Naive thymus-derived CD4-positive, alpha-beta T cell (primary cell): Measurements from ENCODE around the gene LRCOL1. TPM values are rescaled to one million over a fixed set of nuclear protein-coding genes. Genes with fewer than 3 reads are reported as not detected.

Experiments used
- ATAC-seq: fragments of 150-1000 bp; cut with Tn5 transposase; 2 replicates; pipeline ENCODE4 v1.10.0; 2021; ENCODE audit warnings: mild to moderate bottlenecking, moderate library complexity
- CTCF ChIA-PET: fragments of 350-600 bp; sonication (Branson Sonifier 250); formaldehyde crosslinking; loops from one replicate; lab custom pipeline; 2021; ENCODE audit warnings: antibody characterized with exemption; lab: Charles Lee
- POLR2A ChIA-PET: fragments of 350-600 bp; sonication (Branson Sonifier 250); formaldehyde crosslinking; loops from one replicate; lab custom pipeline; 2021; ENCODE audit warnings: antibody characterized with exemption, inconsistent platforms; lab: Charles Lee
- DNase-seq, 9 donors: peaks; one replicate each; pipeline versions ENCODE4 v3.0.0 to v3.0.0-alpha.2; 2020 to 2022; ENCODE audit warnings: mixed read lengths in 1 of 9
- H3K27ac ChIP-seq: one replicate; pipeline ENCODE4 v1.7.0; 2013; ENCODE audit warnings: mild to moderate bottlenecking, low read depth, low read length, moderate library complexity
- H3K27me3 ChIP-seq, 2 donors: one replicate each; pipeline ENCODE4 v1.7.0; 2013; ENCODE audit warnings: low read length in 2 of 2, mild to moderate bottlenecking in 2 of 2, moderate library complexity in 2 of 2; ENCODE audit not compliant: control insufficient read depth in 2 of 2, insufficient read depth in 2 of 2
- H3K36me3 ChIP-seq, 3 experiments: 1 replicate in 2 of 3; 2 replicates in 1 of 3; pipeline ENCODE4 v1.7.0; 2013; ENCODE audit warnings: low read length in 3 of 3, mild to moderate bottlenecking in 3 of 3, moderate library complexity in 1 of 3; ENCODE audit not compliant: insufficient read depth in 3 of 3, control insufficient read depth in 2 of 3
- H3K4me1 ChIP-seq, 2 donors: one replicate each; pipeline ENCODE4 v1.7.0; 2013; ENCODE audit warnings: low read length in 2 of 2, mild to moderate bottlenecking in 2 of 2, moderate library complexity in 1 of 2; ENCODE audit not compliant: control insufficient read depth in 2 of 2, insufficient read depth in 2 of 2
- H3K4me3 ChIP-seq: 2 replicates; pipeline ENCODE4 v1.7.0; 2013; ENCODE audit warnings: mild to moderate bottlenecking, low read length
- H3K9me3 ChIP-seq, 3 experiments: 1 replicate in 2 of 3; 2 replicates in 1 of 3; pipeline ENCODE4 v1.7.0; 2013; ENCODE audit warnings: low read length in 3 of 3; ENCODE audit not compliant: control insufficient read depth in 2 of 3
- H3K27ac Mint-ChIP-seq, 9 donors: one replicate each; pipeline ENCODE4 v1.8.0; 2020 to 2022; ENCODE audit warnings: mixed read lengths in 9 of 9, mild to moderate bottlenecking in 8 of 9, moderate library complexity in 5 of 9, inconsistent platforms in 2 of 9
- H3K27me3 Mint-ChIP-seq, 5 donors: one replicate each; pipeline ENCODE4 v1.8.0; 2021 to 2022; ENCODE audit warnings: mixed read lengths in 5 of 5, mild to moderate bottlenecking in 1 of 5
- H3K36me3 Mint-ChIP-seq, 5 donors: one replicate each; pipeline ENCODE4 v1.8.0; 2020 to 2022; ENCODE audit warnings: mixed read lengths in 5 of 5, mild to moderate bottlenecking in 3 of 5, inconsistent platforms in 1 of 5
- H3K4me1 Mint-ChIP-seq, 7 donors: one replicate each; pipeline ENCODE4 v1.8.0; 2020 to 2022; ENCODE audit warnings: mixed read lengths in 7 of 7, mild to moderate bottlenecking in 3 of 7, inconsistent platforms in 1 of 7
- H3K4me3 Mint-ChIP-seq, 10 donors: one replicate each; pipeline ENCODE4 v1.8.0; 2020 to 2022; ENCODE audit warnings: mild to moderate bottlenecking in 10 of 10, mixed read lengths in 10 of 10, moderate library complexity in 6 of 10, inconsistent platforms in 2 of 10
- H3K9me3 Mint-ChIP-seq, 11 donors: one replicate each; pipeline ENCODE4 v1.8.0; 2020 to 2022; ENCODE audit warnings: mixed read lengths in 11 of 11, mild to moderate bottlenecking in 4 of 11, inconsistent platforms in 1 of 11, moderate library complexity in 1 of 11
- intact Hi-C, 2 donors: fragments of 100-400 bp; cut with micrococcal nuclease; formaldehyde crosslinking; loops; one replicate each; pipeline ENCODE4 v1.15.1; 2023
- polyA plus RNA-seq, 2 donors: library from polyadenylated mRNA; unstranded; fragments of 300-500 nt; fragmentation: Illumina TruSeq; gene quantifications; one replicate each; pipeline ENCODE4 v1.2.3, GENCODE V29; 2021
- total RNA-seq, 6 experiments: library from RNA in 5 of 6; stranded (reverse) in 5 of 6; gene quantifications; 1 replicate in 5 of 6; 2 replicates in 1 of 6; pipeline ENCODE4 v1.2.3 and lab custom pipeline; 2021 to 2026

Gene LRCOL1
- total and polyA plus RNA-seq, 7 experiments from 2014 or later, result not detected

DNA sequence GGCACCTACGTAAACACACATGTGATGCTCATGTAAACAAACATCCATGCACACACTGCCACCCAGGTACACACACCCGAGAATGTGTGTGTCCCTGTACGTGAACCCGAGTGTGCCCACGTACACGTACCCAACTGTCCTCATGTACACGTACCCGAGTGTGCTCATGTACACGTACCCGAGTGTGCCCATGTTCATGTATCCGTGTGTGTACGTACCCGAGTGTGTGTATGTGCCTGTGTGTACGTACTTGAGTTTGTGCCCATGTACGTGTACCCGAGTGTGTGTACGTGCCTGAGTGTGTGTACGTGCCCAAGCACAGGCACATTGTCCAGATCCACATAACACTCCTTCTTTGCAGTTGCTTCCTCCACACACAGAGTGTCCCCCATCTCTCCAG lies 45.0 kb downstream of the LRCOL1 start:
- H3K27me3 ChIP-seq, result no peaks in the 10 kb centered on the region
- H3K27ac Mint-ChIP-seq, result no peak overlapping the region
- H3K9me3 Mint-ChIP-seq, result peaks cover 0 to 4% (median 0%) of the 10 kb centered on the region in 11 donors
- no peak overlapping the region for H3K4me3 Mint-ChIP-seq
- H3K36me3 Mint-ChIP-seq, result peaks cover 0 to 14% (median 0%) of the 10 kb centered on the region in 5 donors
- CTCF ChIA-PET, result no interaction called here
- H3K27ac ChIP-seq, result no peak overlapping the region
- H3K4me1 Mint-ChIP-seq, result peaks cover 0 to 11% (median 4%) of the 10 kb centered on the region in 7 donors
- DNase-seq (no peak), ATAC-seq (no peak)
- H3K36me3 ChIP-seq, result peaks cover 0 to 33% (median 0%) of the 10 kb centered on the region in 3 experiments
- H3K9me3 ChIP-seq, result no peaks in the 10 kb centered on the region
- H3K4me1 ChIP-seq, result peaks cover 0 to 7% of the 10 kb centered on the region in 2 donors
- no peak overlapping the region for H3K4me3 ChIP-seq
- intact Hi-C loops, result no loop called here
- POLR2A ChIA-PET, result no interaction called here
- no peaks in the 10 kb centered on the region for H3K27me3 Mint-ChIP-seq

- CTCF ChIA-PET, result no interaction called here
- Histone ChIP-seq H3K4me1 (peaks cover 3 to 15% of the 10 kb centered on the region in 2 donors), H3K27me3 (no peaks in the 10 kb centered on the region), H3K4me3 (no peak overlapping the region), H3K9me3 (no peaks in the 10 kb centered on the region), H3K36me3 (peaks cover 0 to 30% (median 0%) of the 10 kb centered on the region in 3 experiments), H3K27ac (no peak overlapping the region)
- intact Hi-C loops, result loop anchor here in 1 of 2 donors (2.0 kb wide), 1 partner anchor 143 kb away; no protein-coding TSS in a partner anchor
- POLR2A ChIA-PET, result no interaction called here
- Mint-ChIP-seq H3K27ac (no peak overlapping the region), H3K36me3 (peaks cover 0 to 14% (median 0%) of the 10 kb centered on the region in 5 donors), H3K27me3 (peaks cover 0 to 7% (median 0%) of the 10 kb centered on the region in 5 donors), H3K4me3 (no peak overlapping the region), H3K4me1 (peaks cover 2 to 17% (median 7%) of the 10 kb centered on the region in 7 donors), H3K9me3 (peaks cover 0 to 4% (median 0%) of the 10 kb centered on the region in 11 donors)
- ATAC-seq (no peak), DNase-seq (no peak)
Observed at GRCh38 chr12:132563911-132564310, 46.5 kb downstream of the LRCOL1 start.

DNA sequence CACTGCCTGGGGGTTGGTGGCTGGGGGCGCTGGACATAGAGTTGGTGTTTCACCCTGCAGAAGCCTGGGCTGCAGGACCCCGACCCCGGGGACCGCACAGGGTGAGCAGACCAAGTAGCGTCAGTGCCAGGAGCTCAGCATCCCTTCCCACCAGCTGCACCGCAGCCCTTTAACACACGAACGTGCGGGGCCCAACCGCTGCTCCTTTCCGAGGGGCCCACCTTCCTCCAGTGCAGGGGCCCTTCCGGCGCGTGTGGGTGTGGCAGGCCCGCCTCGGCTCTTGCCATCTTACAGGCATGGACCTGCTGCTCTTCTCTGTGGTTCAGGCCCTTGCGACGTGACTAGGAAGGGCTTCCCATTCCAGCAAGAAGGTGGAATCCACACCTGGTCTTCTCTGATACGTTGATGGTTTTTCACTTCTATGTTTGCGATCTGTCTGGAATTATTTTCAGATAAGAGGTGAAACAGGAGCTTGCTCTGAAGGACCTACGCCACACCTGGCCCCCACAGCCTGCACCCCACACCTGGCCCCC lies 47.8 kb downstream of the LRCOL1 start:
- POLR2A ChIA-PET, result no interaction called here
- DNase-seq, result no peak

DNA sequence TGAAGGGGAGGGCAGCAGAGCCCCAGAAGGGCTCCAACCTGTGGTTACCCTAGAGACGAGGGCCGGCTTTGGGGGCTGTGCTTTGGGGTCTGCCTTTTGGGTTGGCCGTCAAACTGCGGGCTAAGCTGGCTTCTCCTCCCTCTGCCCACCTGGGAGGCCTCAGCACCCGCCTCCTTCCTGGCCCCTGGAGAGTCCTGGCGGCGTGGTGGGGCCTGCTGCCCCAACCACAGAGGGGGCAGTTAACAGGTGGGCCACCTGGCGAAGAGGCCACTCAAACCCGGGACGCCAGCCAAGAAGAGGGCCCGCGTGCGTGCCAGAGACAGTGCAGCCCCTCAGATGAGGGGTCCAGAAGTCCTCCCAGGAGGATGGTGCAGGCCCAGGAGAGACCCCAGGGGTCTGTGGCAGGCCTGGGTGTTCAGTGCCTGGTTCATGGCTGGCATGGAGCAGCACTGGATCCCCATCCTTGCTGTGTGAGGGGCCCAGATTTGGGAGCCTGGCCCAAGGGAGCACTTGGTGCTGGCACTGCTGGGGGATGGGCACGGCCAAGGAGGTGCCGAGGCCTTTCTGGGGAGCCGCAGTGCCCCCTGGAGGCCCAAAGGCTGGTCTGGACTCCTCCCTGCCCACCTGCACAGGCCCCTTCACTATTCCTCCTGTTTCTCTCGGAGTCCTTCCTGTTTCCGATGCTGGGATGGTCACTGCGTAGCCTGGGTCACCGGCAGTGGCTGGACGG lies 48.8 kb downstream of the LRCOL1 start:
- Histone ChIP-seq H3K9me3 (no peaks in the 10 kb centered on the region), H3K27ac (no peak overlapping the region), H3K4me1 (peaks cover 7 to 25% of the 10 kb centered on the region in 2 donors), H3K4me3 (no peak overlapping the region), H3K27me3 (no peaks in the 10 kb centered on the region), H3K36me3 (peaks cover 0 to 14% (median 0%) of the 10 kb centered on the region in 3 experiments)
- intact Hi-C loops, result loop anchor here (1.0 to 2.0 kb wide), 4 partner anchors 73 to 407 kb away; no protein-coding TSS in a partner anchor
- ATAC-seq, result no peak
- peak overlapping the region in 7 of 10 donors; percentile 7 to 80 (median 66) for H3K4me3 Mint-ChIP-seq
- POLR2A ChIA-PET, result no interaction called here
- H3K9me3 Mint-ChIP-seq, result peaks cover 0 to 4% (median 0%) of the 10 kb centered on the region in 11 donors
- H3K36me3 Mint-ChIP-seq, result peaks cover 0 to 18% (median 4%) of the 10 kb centered on the region in 5 donors
- H3K27me3 Mint-ChIP-seq, result peaks cover 0 to 15% (median 8%) of the 10 kb centered on the region in 5 donors
- CTCF ChIA-PET, result interaction anchor here (0.6 to 1.4 kb wide), 3 partner anchors 49 to 147 kb away, joined by 3 to 9 read pairs (median 3); partner anchors contain the start of gene LRCOL1
- H3K27ac Mint-ChIP-seq, result no peak overlapping the region
- H3K4me1 Mint-ChIP-seq, result peaks cover 4 to 25% (median 17%) of the 10 kb centered on the region in 7 donors
- no peak for DNase-seq

More for the DNA sequence above, 47.8 kb downstream of the LRCOL1 start:
- Histone ChIP-seq H3K27ac (no peak overlapping the region), H3K4me3 (no peak overlapping the region), H3K36me3 (peaks cover 0 to 22% (median 0%) of the 10 kb centered on the region in 3 experiments), H3K9me3 (no peaks in the 10 kb centered on the region), H3K27me3 (no peaks in the 10 kb centered on the region), H3K4me1 (peaks cover 7 to 25% of the 10 kb centered on the region in 2 donors)
- CTCF ChIA-PET, result no interaction called here
- Mint-ChIP-seq H3K36me3 (peaks cover 0 to 14% (median 0%) of the 10 kb centered on the region in 5 donors), H3K4me1 (peaks cover 4 to 22% (median 14%) of the 10 kb centered on the region in 7 donors), H3K27ac (no peak overlapping the region), H3K27me3 (peaks cover 0 to 15% (median 3%) of the 10 kb centered on the region in 5 donors), H3K4me3 (no peak overlapping the region), H3K9me3 (peaks cover 0 to 4% (median 0%) of the 10 kb centered on the region in 11 donors)
- no peak for ATAC-seq
- intact Hi-C loops, result loop anchor here in 1 of 2 donors (2.0 kb wide), 1 partner anchor 142 kb away; no protein-coding TSS in a partner anchor

DNA sequence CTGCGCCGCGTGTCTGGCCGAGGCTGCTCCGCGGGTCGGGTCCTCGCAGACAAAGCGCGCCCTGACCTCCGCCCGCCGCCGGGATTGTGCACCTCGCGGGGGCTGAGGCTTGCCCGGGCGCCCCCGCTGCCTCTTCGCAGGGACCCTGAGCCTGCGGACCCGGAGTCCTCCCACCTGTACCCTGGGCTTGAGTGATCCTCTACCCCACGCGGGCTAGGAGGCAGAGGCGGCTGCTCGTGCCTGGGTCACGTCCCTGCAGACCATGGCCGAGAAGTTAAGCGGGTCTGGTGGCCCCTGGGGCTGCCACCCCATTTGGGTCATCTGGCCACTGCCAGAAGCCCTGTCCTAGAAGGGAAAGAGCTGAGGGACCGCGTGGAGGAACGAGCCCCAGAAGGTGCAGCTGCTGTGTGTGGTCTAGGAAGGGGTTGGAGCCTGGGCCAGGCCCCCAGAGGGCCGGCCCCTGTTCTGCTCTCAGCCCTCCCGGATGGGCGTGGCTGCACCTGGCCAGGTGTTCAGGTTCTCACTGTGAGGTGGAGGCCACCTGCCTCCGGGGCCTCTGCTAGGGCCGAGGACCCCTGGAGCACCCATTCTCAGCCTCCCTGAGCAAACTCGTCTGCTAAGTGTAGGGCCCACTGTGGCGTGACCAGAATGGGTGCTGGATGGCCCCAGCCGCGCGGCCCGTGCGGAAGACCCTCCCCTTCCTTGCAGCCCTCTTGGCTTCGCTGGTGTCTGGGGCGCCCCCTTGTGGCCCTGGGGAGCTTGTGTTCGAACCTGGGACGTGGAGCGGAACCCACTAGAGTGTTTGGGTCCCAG lies 49.6 kb downstream of the LRCOL1 start:
- Mint-ChIP-seq H3K4me1 (peaks cover 4 to 25% (median 17%) of the 10 kb centered on the region in 7 donors), H3K27ac (no peak overlapping the region), H3K4me3 (peak overlapping the region; percentile 41 to 80 (median 69)), H3K36me3 (peaks cover 0 to 16% (median 4%) of the 10 kb centered on the region in 5 donors), H3K27me3 (peaks cover 0 to 15% (median 8%) of the 10 kb centered on the region in 5 donors), H3K9me3 (peaks cover 0 to 4% (median 0%) of the 10 kb centered on the region in 11 donors)
- DNase-seq (peak; percentile 47 to 82 (median 63)), ATAC-seq (peak; percentile 64)
- ChIA-PET CTCF (interaction anchor here (0.6 to 1.4 kb wide), 3 partner anchors 50 to 146 kb away, joined by 3 to 9 read pairs (median 3); partner anchors contain the start of gene LRCOL1), POLR2A (no interaction called here)
- Histone ChIP-seq H3K27ac (no peak overlapping the region), H3K36me3 (peaks cover 0 to 7% (median 0%) of the 10 kb centered on the region in 3 experiments), H3K4me3 (peak overlapping the region; percentile 37), H3K4me1 (peaks cover 7 to 25% of the 10 kb centered on the region in 2 donors), H3K9me3 (no peaks in the 10 kb centered on the region), H3K27me3 (no peaks in the 10 kb centered on the region)
- intact Hi-C loops, result loop anchor here (1.0 to 2.0 kb wide), 3 partner anchors 72 to 406 kb away; no protein-coding TSS in a partner anchor

GRCh38 chr12:132560364-132560613 lies 50.1 kb downstream of the LRCOL1 start:
- intact Hi-C loops, result loop anchor here (1.0 to 2.0 kb wide), 3 partner anchors 71 to 405 kb away; no protein-coding TSS in a partner anchor
- no peak overlapping the region for H3K4me3 ChIP-seq

More at GRCh38 chr12:132560364-132560613, 50.1 kb downstream of the LRCOL1 start:
- Histone ChIP-seq H3K4me1 (peaks cover 7 to 25% of the 10 kb centered on the region in 2 donors), H3K9me3 (no peaks in the 10 kb centered on the region), H3K36me3 (peaks cover 0 to 1% (median 0%) of the 10 kb centered on the region in 3 experiments), H3K27ac (no peak overlapping the region), H3K27me3 (no peaks in the 10 kb centered on the region)
- POLR2A ChIA-PET, result no interaction called here
- Mint-ChIP-seq H3K27me3 (peaks cover 0 to 15% (median 8%) of the 10 kb centered on the region in 5 donors), H3K36me3 (peaks cover 0 to 12% (median 5%) of the 10 kb centered on the region in 5 donors), H3K4me1 (peaks cover 4 to 25% (median 17%) of the 10 kb centered on the region in 7 donors), H3K9me3 (peaks cover 0 to 4% (median 0%) of the 10 kb centered on the region in 11 donors), H3K27ac (no peak overlapping the region), H3K4me3 (peak overlapping the region in 4 of 10 donors; percentile 61 to 80 (median 70))
- CTCF ChIA-PET, result interaction anchor here (1.4 kb wide), 1 partner anchor 145 kb away, joined by 9 read pairs; no protein-coding TSS in a partner anchor
- DNase-seq (peak in 4 of 9 donors; percentile 18 to 46 (median 27)), ATAC-seq (peak; percentile 23)
